Activated naive CD8-positive, alpha-beta T cell treated with anti-CD3 and anti-CD28 coated beads, Interleukin-2, amount 10 ng/mL, durations not matched to agents 7 days and 5 days (primary cell): Measurements from ENCODE around the gene CLIC3. TPM values are rescaled to one million over a fixed set of nuclear protein-coding genes. Genes with fewer than 3 reads are reported as not detected.

Experiments
- total RNA-seq, 2 experiments: library from RNA; stranded (reverse); gene quantifications; one replicate each; pipeline ENCODE4 v1.2.3, GENCODE V29; 2021

The CLIC3 gene
- total RNA-seq, 2 experiments from 2014 or later, result 13.3 to 14.7 TPM

Other genes starting within 250 kb of the CLIC3 start
- not detected for gene LCN6, start 248.0 kb downstream of the CLIC3 start, total RNA-seq
- gene LCN8, start 238.3 kb downstream of the CLIC3 start, total RNA-seq, result not detected
- gene LCN15, start 232.1 kb downstream of the CLIC3 start, total RNA-seq, result not detected
- 10 to 100 TPM; 37.5 to 43.6 TPM for gene TMEM141, start 205.2 kb downstream of the CLIC3 start, total RNA-seq
- gene CCDC183, start 200.2 kb downstream of the CLIC3 start, total RNA-seq, result 1 to 10 TPM; 1.7 to 2.2 TPM
- gene RABL6, start 188.6 kb downstream of the CLIC3 start, total RNA-seq, result 10 to 100 TPM; 91.1 to 98.4 TPM
- gene AJM1, start 154.1 kb downstream of the CLIC3 start, total RNA-seq, result 1 to 10 TPM; 6.6 to 6.7 TPM
- 10 to 100 TPM; 80.5 to 89.0 TPM for gene PHPT1, start 147.2 kb downstream of the CLIC3 start, total RNA-seq
- gene MAMDC4, start 144.2 kb downstream of the CLIC3 start, total RNA-seq, result 10 to 100 TPM; 16.6 to 18.0 TPM
- gene EDF1, start 130.3 kb downstream of the CLIC3 start, total RNA-seq, result 100 to 1,000 TPM; 289 to 297 TPM
- 10 to 100 TPM; 44.0 to 52.1 TPM for gene TRAF2, start 110.1 kb downstream of the CLIC3 start, total RNA-seq
- gene FBXW5, start 51.8 kb downstream of the CLIC3 start, total RNA-seq, result 100 to 1,000 TPM; 103 to 104 TPM
- gene C8G, start 51.3 kb downstream of the CLIC3 start, total RNA-seq, result 1 to 10 TPM; 1.5 to 3.6 TPM
- gene LCN12, start 44.3 kb downstream of the CLIC3 start, total RNA-seq, result 1 to 10 TPM in 1 of 2 experiments, under 1 TPM in 1; 0.91 to 1.1 TPM
- 1 to 10 TPM; 1.3 to 3.3 TPM for gene PTGDS, start 19.1 kb downstream of the CLIC3 start, total RNA-seq
- gene LCNL1, start 13.6 kb downstream of the CLIC3 start, total RNA-seq, result under 1 TPM; 0.33 to 0.48 TPM
- gene PAXX, start 4.1 kb downstream of the CLIC3 start, total RNA-seq, result 10 to 100 TPM; 93.4 to 97.2 TPM
- gene ABCA2, start 31.7 kb upstream of the CLIC3 start, total RNA-seq, result 10 to 100 TPM; 67.1 to 74.5 TPM
- gene FUT7, start 35.5 kb upstream of the CLIC3 start, total RNA-seq, result under 1 TPM; 0.39 to 0.62 TPM
- 10 to 100 TPM; 22.4 to 27.0 TPM for gene NPDC1, start 49.6 kb upstream of the CLIC3 start, total RNA-seq
- gene ENTPD2, start 57.5 kb upstream of the CLIC3 start, total RNA-seq, result not detected
- 10 to 100 TPM; 26.4 to 30.0 TPM for gene SAPCD2, start 74.0 kb upstream of the CLIC3 start, total RNA-seq
- 10 to 100 TPM; 43.9 to 44.1 TPM for gene UAP1L1, start 80.9 kb upstream of the CLIC3 start, total RNA-seq
- gene MAN1B1, start 90.4 kb upstream of the CLIC3 start, total RNA-seq, result 10 to 100 TPM; 63.2 to 63.9 TPM
- 100 to 1,000 TPM; 314 to 322 TPM for gene DPP7, start 118.2 kb upstream of the CLIC3 start, total RNA-seq
- gene GRIN1, start 142.6 kb upstream of the CLIC3 start, total RNA-seq, result not detected
- gene LRRC26, start 173.5 kb upstream of the CLIC3 start, total RNA-seq, result not detected
- not detected for gene TMEM210, start 175.5 kb upstream of the CLIC3 start, total RNA-seq
- 10 to 100 TPM; 84.2 to 87.8 TPM for gene ANAPC2, start 192.0 kb upstream of the CLIC3 start, total RNA-seq
- gene SSNA1, start 192.1 kb upstream of the CLIC3 start, total RNA-seq, result 10 to 100 TPM; 62.4 to 65.2 TPM
- gene TPRN, start 204.2 kb upstream of the CLIC3 start, total RNA-seq, result 10 to 100 TPM; 11.2 to 14.7 TPM
- gene TMEM203, start 209.1 kb upstream of the CLIC3 start, total RNA-seq, result 10 to 100 TPM; 37.4 to 39.4 TPM
- 10 to 100 TPM; 38.8 to 39.8 TPM for gene NDOR1, start 209.1 kb upstream of the CLIC3 start, total RNA-seq
- 1 to 10 TPM; 5.0 to 7.2 TPM for gene RNF208, start 225.7 kb upstream of the CLIC3 start, total RNA-seq
- under 1 TPM; 0.45 to 0.55 TPM for gene CYSRT1, start 228.6 kb upstream of the CLIC3 start, total RNA-seq
- not detected for gene RNF224, start 230.9 kb upstream of the CLIC3 start, total RNA-seq
- gene SLC34A3, start 234.3 kb upstream of the CLIC3 start, total RNA-seq, result not detected
- 100 to 1,000 TPM; 241 to 249 TPM for gene TUBB4B, start 244.7 kb upstream of the CLIC3 start, total RNA-seq